HG03095 (cell line): ENCODE data around the gene LMOD1.
"Not testable (repeated sequence)": the region's sequence is repeated elsewhere in the genome, so short reads cannot be mapped to it uniquely, and the experiment has no call there.

Experiments used
- ATAC-seq: cut with Tn5 transposase; IDR thresholded peaks from one replicate; pipeline ENCODE4 v1.9.1; 2021; ENCODE audit warnings: moderate library complexity; ENCODE audit not compliant: unreplicated experiment

LMOD1 gene

GRCh38 chr1:201946224-201946908 lies at the start of gene LMOD1:
Gene LMOD1 (minus strand): TSS chr1:201946548. CDS start chr1:201946340, 208 bp downstream.
- ATAC-seq, result no peak

- no peak for ATAC-seq
These were observed 44.1 kb upstream of the LMOD1 start for GRCh38 chr1:201990427-201990826.

- ATAC-seq, result no peak
These were observed 43.2 kb upstream of the LMOD1 start for GRCh38 chr1:201989354-201990128.

- ATAC-seq, result no peak
These were observed 42.3 kb upstream of the LMOD1 start for GRCh38 chr1:201988601-201989000.

GRCh38 chr1:201985355-201985754 lies 39.0 kb upstream of the LMOD1 start:
- no peak for ATAC-seq

- no peak for ATAC-seq
These were observed 38.1 kb upstream of the LMOD1 start for GRCh38 chr1:201984446-201984845.

- ATAC-seq, result no peak
These were observed 37.0 kb upstream of the LMOD1 start for GRCh38 chr1:201983380-201983805.

- peak; percentile 79 for ATAC-seq
These were observed 36.5 kb upstream of the LMOD1 start, which contains the start of gene RNPEP for GRCh38 chr1:201982623-201983379. Gene RNPEP (plus strand): TSS chr1:201982648. CDS start chr1:201982667, 19 bp downstream.

GRCh38 chr1:201982082-201982622 lies 35.8 kb upstream of the LMOD1 start:
- no peak for ATAC-seq

GRCh38 chr1:201970334-201971159 lies 24.2 kb upstream of the LMOD1 start:
- ATAC-seq, result no peak

- no peak for ATAC-seq
These were observed 22.0 kb upstream of the LMOD1 start for GRCh38 chr1:201968202-201968925.

- ATAC-seq, result no peak
These were observed 19.8 kb upstream of the LMOD1 start for GRCh38 chr1:201966171-201966570.

GRCh38 chr1:201964261-201964660 lies 17.9 kb upstream of the LMOD1 start:
- no peak for ATAC-seq

GRCh38 chr1:201962382-201962781 lies 16.0 kb upstream of the LMOD1 start:
- ATAC-seq, result not testable (repeated sequence)

- no peak for ATAC-seq
These were observed 12.0 kb upstream of the LMOD1 start for GRCh38 chr1:201958348-201958747.

GRCh38 chr1:201955729-201956143 lies 9.4 kb upstream of the LMOD1 start:
- peak; percentile 25 for ATAC-seq

GRCh38 chr1:201955009-201955728 lies 8.8 kb upstream of the LMOD1 start, which contains the start of gene TIMM17A:
Gene TIMM17A (plus strand): TSS chr1:201955503. CDS start chr1:201955527, 24 bp downstream.
- ATAC-seq, result peak; percentile 99

GRCh38 chr1:201954263-201955008 lies 8.1 kb upstream of the LMOD1 start:
- no peak for ATAC-seq
